Stimulated activated CD4-positive, alpha-beta T cell treated with anti-CD3 and anti-CD28 coated beads, Interleukin-15, amount 100 ng/mL, for 48 hours (primary cell): ENCODE measurements around the gene KCNH4.

Source experiments
- DNase-seq, 2 donors: peaks; one replicate each; pipeline ENCODE4 v3.0.0-alpha.2; 2020; ENCODE audit warnings: low read depth in 2 of 2

Gene KCNH4

DNA sequence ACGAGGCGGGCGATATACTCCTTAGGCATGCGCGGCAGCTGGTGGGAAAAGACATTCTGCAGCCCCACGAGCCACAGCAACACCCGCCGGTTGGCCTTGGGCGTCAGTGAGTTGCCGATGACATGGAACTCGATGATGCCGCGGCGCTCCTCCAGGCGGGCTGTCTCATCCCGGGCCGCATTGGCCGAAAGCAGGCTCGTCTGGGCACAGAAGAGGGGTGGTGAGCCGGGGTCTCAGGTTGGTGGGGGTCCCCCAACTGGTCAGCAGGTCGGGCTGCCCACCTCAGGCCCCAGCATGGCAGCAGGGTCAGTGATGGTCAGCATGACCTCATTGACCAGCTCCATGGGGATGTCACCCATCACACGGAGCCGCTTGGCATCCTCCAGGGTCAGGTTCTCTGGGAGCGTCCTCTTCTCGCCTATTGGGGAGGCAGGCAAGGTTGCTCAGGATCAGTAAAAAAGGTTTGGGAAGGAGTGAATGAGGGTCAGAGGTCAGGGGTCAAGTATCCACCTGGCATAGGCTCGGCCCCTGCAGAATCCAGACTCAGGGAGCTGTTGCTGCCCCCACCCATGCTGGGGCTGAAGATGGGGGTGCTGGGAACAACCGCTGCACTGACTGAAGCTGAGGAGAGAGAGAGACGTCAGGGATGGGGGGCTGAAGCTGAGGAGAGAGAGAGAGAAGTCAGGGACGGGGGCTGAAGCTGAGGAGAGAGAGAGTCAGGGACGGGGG is 63.4 kb downstream of the KCNH4 start:
- DNase-seq: no peak

DNA sequence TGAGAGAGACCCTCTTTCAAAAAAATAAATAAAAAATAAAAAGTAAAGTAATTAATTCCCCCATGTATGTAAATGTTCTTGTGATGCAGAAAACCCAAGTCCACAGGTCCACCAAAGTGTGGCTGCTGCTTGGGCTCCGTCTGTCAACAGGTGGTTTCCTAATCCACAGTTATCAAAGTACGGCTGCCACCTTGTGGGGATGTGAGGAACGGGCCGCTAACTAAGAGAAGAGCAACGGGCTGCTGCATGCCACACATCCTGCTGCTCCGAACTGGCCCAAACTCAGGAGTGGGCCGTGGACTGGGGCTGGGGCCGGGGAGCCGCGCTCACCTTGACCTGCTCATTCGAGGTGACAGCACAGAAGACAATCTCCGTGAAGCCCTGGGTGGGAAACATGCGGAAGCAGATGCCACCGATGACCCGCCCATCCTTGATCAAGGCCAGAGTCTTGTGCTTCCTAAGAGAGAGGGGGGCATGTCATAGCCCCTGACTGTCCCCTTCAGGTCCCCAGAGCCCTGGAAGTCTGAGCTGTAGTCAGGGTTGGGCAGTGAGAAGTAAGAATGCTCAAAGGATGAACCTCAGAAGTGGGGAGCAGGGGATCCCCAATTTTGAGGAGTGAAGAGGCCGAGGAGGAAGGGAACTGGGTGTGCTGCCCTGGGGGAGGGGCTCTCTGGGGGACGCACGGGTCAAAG is 64.1 kb downstream of the KCNH4 start:
- DNase-seq: peak; percentile 56 to 78

DNA sequence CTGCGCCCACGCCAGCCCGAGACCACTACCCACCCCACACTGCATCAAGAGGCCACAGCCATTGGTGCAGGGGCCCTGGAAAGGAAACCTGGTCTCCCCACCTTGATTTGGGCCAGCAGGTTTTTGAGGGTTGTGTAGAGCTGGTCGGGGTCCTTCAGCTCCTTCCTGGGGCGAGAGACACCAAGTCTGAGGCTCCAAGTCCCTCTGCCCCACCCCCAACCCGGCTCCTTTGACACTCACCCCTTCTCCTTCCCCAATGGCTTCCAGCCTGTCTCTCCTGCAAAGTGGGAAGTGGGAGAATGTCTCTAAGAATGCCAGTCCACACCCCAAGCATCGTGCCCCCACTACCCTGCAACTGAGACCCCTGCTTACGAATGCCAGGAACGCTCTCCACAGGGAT is 66.8 kb downstream of the KCNH4 start:
- no peak for DNase-seq

GRCh38 chr17:42113293-42114069 is 67.5 kb downstream of the KCNH4 start:
- DNase-seq: no peak

DNA sequence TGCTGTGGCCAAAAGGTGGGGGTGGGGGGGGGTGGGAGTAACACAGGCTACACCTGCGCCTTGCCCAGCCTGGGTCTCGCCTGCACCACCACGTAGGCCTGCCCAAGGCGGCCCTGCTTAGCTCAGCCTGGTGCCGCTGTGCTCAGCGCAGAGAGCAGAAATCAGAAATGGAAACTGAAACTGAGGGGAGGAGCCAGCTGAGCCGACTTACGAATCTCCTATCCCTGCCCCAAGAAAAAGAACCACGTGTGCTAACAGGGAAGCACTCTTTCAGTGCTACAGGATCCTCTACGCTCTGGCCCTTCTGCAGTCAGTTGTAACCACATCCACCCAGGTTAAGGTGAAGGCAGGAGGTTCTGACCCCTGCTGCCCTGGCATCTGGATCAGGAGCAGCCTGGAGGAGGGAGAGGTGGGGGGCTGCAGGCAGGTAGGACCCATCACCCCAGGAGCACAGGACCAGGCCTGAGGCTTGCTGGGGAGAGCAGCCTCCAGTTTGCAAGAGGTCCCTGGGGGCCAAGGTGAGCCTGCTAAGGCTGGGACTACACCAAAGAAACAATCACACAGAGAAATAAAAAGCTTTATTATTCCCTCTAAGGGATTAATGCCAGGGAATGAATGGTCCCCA is 68.3 kb downstream of the KCNH4 start, which contains the start of gene DHX58:
Gene DHX58, minus strand, starts transcription at position 163 of the 625 bp plus-strand sequence. CDS start 822 bp downstream, outside the sequence.
- DNase-seq: peak; percentile 64 to 72

GRCh38 chr17:42111871-42112551 is 68.9 kb downstream of the KCNH4 start:
- DNase-seq: no peak

- DNase-seq: no peak
These were observed 69.7 kb downstream of the KCNH4 start for GRCh38 chr17:42111265-42111636.

- DNase-seq: no peak
These were observed 70.4 kb downstream of the KCNH4 start for GRCh38 chr17:42110301-42111264.

GRCh38 chr17:42109086-42109485 is 71.9 kb downstream of the KCNH4 start:
- DNase-seq: no peak

GRCh38 chr17:42107597-42108576 is 73.1 kb downstream of the KCNH4 start:
- peak; percentile 77 to 96 for DNase-seq

DNA sequence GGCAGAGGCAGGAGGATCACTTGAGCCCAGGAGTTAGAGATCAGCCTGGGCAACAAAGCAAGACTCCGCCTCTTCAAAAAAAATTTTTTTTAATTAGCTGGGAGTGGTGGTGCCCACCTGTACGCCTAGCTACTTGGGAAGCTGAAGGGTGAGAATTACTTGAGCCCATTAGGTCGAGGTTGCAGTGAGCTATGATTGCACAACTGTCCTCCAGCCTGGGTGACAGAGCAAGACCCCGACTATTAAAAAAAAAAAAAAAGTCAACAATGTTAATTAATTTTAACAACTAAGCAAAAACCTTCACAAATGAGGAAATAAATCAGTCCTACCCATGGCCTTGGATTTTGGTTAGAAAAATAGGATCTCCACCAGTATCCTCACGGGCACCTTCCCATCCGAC is 73.8 kb downstream of the KCNH4 start:
- DNase-seq: no peak
